Mesendoderm (in vitro differentiated cells): ENCODE measurements around the gene ADAM15.
A peak's percentile ranks its signal among the peaks of the same experiment; 100 is the strongest.

Experiments used
- DNase-seq: peaks from one replicate; pipeline ENCODE4 v3.0.0; 2013
- H2AK5ac ChIP-seq: 2 replicates; pipeline ENCODE4 v1.6.1; 2013; ENCODE audit warnings: low read length, inconsistent platforms
- H2BK120ac ChIP-seq: 2 replicates; pipeline ENCODE4 v1.6.1; 2013; ENCODE audit warnings: low read depth, mild to moderate bottlenecking, low read length, moderate library complexity, mixed read lengths
- H2BK15ac ChIP-seq: replicated peaks from 2 replicates; pipeline ENCODE4 v1.6.1; 2013; ENCODE audit warnings: low read depth, mild to moderate bottlenecking, moderate library complexity
- H2BK5ac ChIP-seq: 2 replicates; pipeline ENCODE4 v1.6.1; 2013; ENCODE audit warnings: low read length, inconsistent platforms
- H3K18ac ChIP-seq: 2 replicates; pipeline ENCODE4 v1.6.1; 2013; ENCODE audit warnings: mild to moderate bottlenecking, low read length, mixed read lengths
- H3K23ac ChIP-seq: one replicate; pipeline ENCODE4 v1.6.1; 2013; ENCODE audit warnings: low read length
- H3K27ac ChIP-seq: 2 replicates; pipeline ENCODE4 v1.5.1; 2013; ENCODE audit warnings: low read depth, mild to moderate bottlenecking, inconsistent platforms, low read length, moderate library complexity
- H3K27me3 ChIP-seq: 2 replicates; pipeline ENCODE4 v1.6.1; 2013; ENCODE audit warnings: low read length, control low read depth, mild to moderate bottlenecking, inconsistent platforms; ENCODE audit not compliant: insufficient read depth, poor library complexity
- H3K36me3 ChIP-seq: 2 replicates; pipeline ENCODE4 v1.6.1; 2013; ENCODE audit warnings: low read length, inconsistent platforms; ENCODE audit not compliant: control insufficient read depth, insufficient read depth
- H3K4ac ChIP-seq: one replicate; pipeline ENCODE4 v1.6.1; 2013; ENCODE audit warnings: low read depth, mild to moderate bottlenecking, low read length, moderate library complexity
- H3K4me1 ChIP-seq: 2 replicates; pipeline ENCODE4 v1.6.1; 2013; ENCODE audit warnings: low read depth, low read length, inconsistent platforms; ENCODE audit not compliant: control insufficient read depth
- H3K4me2 ChIP-seq: 2 replicates; pipeline ENCODE4 v1.6.1; 2013; ENCODE audit warnings: low read length
- H3K4me3 ChIP-seq: 2 replicates; pipeline ENCODE4 v1.5.1; 2013; ENCODE audit warnings: mild to moderate bottlenecking, low read length
- H3K56ac ChIP-seq: one replicate; pipeline ENCODE4 v1.6.1; 2013; ENCODE audit warnings: low read length
- H3K79me1 ChIP-seq: 2 replicates; pipeline ENCODE4 v1.6.1; 2013; ENCODE audit warnings: low read length, inconsistent platforms
- H3K79me2 ChIP-seq: 2 replicates; pipeline ENCODE4 v1.6.1; 2013; ENCODE audit warnings: mild to moderate bottlenecking, low read length; ENCODE audit not compliant: control insufficient read depth, insufficient read depth
- H3K9ac ChIP-seq: 2 replicates; pipeline ENCODE4 v1.6.1; 2013; ENCODE audit warnings: low read length, inconsistent platforms
- H4K5ac ChIP-seq: one replicate; pipeline ENCODE4 v1.6.1; 2013; ENCODE audit warnings: low read length
- H4K8ac ChIP-seq: one replicate; pipeline ENCODE4 v1.6.1; 2013; ENCODE audit warnings: low read depth, mild to moderate bottlenecking, control low read depth, low read length, moderate library complexity
- WGBS: extraction: QIAGEN DNeasy Blood & Tissue Kit; methylation state at CpG from one replicate; pipeline ENCODE4 v1.1.7; 2013; ENCODE audit warnings: low lambda C conversion rate, missing lambda C conversion rate; ENCODE audit not compliant: insufficient coverage; ENCODE audit errors: extremely low coverage; 5-methylcytosine and 5-hydroxymethylcytosine counted together

The ADAM15 gene

DNA sequence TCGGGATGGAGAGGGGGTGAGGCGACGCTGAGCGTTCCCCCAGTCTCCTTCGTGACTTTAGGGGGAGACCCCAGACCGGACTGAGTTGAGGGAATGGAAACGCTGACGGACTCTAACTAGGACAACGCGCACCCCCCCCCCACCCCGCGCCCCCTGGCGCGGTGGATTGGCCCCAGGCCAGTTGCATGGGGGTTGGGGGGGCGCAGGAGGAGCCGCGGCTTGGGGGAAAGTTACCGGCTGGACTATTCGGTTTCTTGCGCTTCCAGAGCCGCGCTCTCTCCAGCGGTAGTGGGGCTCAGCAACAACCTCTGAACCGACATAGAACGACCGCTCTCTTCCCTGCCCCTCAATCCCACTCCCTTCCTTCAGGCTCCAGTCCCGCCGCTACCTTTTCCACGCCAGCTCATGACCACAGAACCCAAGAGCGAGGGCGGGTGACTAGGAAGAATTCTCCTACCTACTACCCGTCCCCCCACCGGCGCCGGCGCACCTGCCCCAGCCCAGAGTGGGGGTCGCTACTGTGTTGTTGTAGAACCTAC, 47.8 kb upstream of the ADAM15 start:
- H2BK5ac ChIP-seq: peak overlapping the region; percentile 90
- H2BK15ac ChIP-seq: peak overlapping the region; percentile 14
- peak overlapping the region; percentile 20 for H3K23ac ChIP-seq
- H3K4me2 ChIP-seq: peak overlapping the region; percentile 99
- H3K4me1 ChIP-seq: peaks cover 11% of the 10 kb centered on the region
- H3K79me2 ChIP-seq: peaks cover 21% of the 10 kb centered on the region
- peak overlapping the region; percentile 97 for H3K9ac ChIP-seq
- peak; percentile 63 for DNase-seq
- no peaks in the 10 kb centered on the region for H3K36me3 ChIP-seq
- H3K4me3 ChIP-seq: peak overlapping the region; percentile 75
- H3K4ac ChIP-seq: peak overlapping the region; percentile 76
- peak overlapping the region; percentile 99 for H3K56ac ChIP-seq
- H4K8ac ChIP-seq: no peak overlapping the region
- WGBS: no CpG with 5 or more reads among the region's 37 CpGs
- H2BK120ac ChIP-seq: peak overlapping the region; percentile 56
- H3K27me3 ChIP-seq: no peaks in the 10 kb centered on the region
- H4K5ac ChIP-seq: no peak overlapping the region
- peak overlapping the region; percentile 20 for H3K27ac ChIP-seq
- H3K79me1 ChIP-seq: peaks cover 5% of the 10 kb centered on the region
- peak overlapping the region; percentile 89 for H3K18ac ChIP-seq
- H2AK5ac ChIP-seq: no peak overlapping the region

- peak overlapping the region; percentile 56 for H2BK120ac ChIP-seq
- no peak overlapping the region for H3K23ac ChIP-seq
- H3K79me2 ChIP-seq: peaks cover 21% of the 10 kb centered on the region
- no peak overlapping the region for H2AK5ac ChIP-seq
- H3K4ac ChIP-seq: peak overlapping the region; percentile 76
- peaks cover 14% of the 10 kb centered on the region for H3K4me1 ChIP-seq
- peak overlapping the region; percentile 89 for H3K18ac ChIP-seq
- peak overlapping the region; percentile 75 for H3K4me3 ChIP-seq
- H3K9ac ChIP-seq: peak overlapping the region; percentile 97
- no peaks in the 10 kb centered on the region for H3K27me3 ChIP-seq
- H3K56ac ChIP-seq: peak overlapping the region; percentile 99
- peak overlapping the region; percentile 99 for H3K4me2 ChIP-seq
- peak overlapping the region; percentile 43 for H3K27ac ChIP-seq
- peak; percentile 72 for DNase-seq
- no peaks in the 10 kb centered on the region for H3K36me3 ChIP-seq
- peaks cover 5% of the 10 kb centered on the region for H3K79me1 ChIP-seq
- no peak overlapping the region for H4K8ac ChIP-seq
- peak overlapping the region; percentile 14 for H2BK15ac ChIP-seq
- no CpG with 5 or more reads among the region's 34 CpGs for WGBS
- peak overlapping the region; percentile 75 for H2BK5ac ChIP-seq
- H4K5ac ChIP-seq: peak overlapping the region; percentile 33
Measured at GRCh38 chr1:155003766-155004351, 47.3 kb upstream of the ADAM15 start.

DNA sequence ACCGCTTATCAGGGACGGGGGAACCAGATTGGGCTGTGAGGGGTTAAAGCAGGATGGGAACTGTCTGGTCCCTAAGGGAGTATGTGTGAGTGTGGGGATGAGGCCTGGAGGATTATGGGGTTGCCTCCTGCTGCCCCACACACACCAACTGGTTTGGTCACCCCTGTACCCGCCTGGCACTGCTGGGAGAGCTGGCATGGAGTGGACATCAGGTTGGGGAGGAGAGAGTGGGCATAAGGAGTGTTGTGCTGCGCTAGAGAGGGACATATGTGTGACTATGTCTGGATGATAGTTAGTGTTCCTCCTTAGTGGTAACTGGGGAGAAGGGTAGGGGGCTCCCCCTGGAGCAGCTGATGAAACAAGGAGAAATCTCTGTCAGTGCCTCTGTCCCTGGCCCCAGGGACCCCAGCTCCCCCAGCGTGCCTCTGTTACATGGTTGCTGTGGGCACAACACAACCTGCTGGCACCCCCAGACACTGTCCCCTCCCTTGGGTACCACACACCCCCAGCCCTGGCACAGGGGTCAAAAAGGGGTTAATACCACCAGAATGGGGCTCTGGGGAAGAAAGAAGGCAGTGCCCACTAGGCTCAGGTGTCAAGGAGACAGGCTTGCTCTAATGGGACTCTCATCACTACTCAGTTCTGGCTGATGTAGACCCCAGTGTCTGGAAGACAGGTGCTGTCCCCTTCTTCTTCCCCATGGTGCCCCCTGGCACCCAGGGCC, 46.6 kb upstream of the ADAM15 start:
- Histone ChIP-seq H3K27ac (peak overlapping the region; percentile 43), H2BK5ac (peak overlapping the region; percentile 75), H2BK15ac (no peak overlapping the region), H3K36me3 (no peaks in the 10 kb centered on the region), H4K8ac (no peak overlapping the region), H3K4me2 (peak overlapping the region; percentile 51), H3K9ac (peak overlapping the region; percentile 97), H3K23ac (peak overlapping the region; percentile 97), H4K5ac (peak overlapping the region; percentile 33), H2BK120ac (no peak overlapping the region), H3K18ac (peak overlapping the region; percentile 89), H3K79me1 (peaks cover 5% of the 10 kb centered on the region), H3K79me2 (peaks cover 21% of the 10 kb centered on the region), H2AK5ac (peak overlapping the region; percentile 99), H3K56ac (peak overlapping the region; percentile 99), H3K4me3 (peak overlapping the region; percentile 41), H3K27me3 (no peaks in the 10 kb centered on the region), H3K4ac (peak overlapping the region; percentile 76), H3K4me1 (peaks cover 15% of the 10 kb centered on the region)
- no CpG with 5 or more reads among the region's 5 CpGs for WGBS
- no peak for DNase-seq

- Histone ChIP-seq H3K79me1 (peaks cover 5% of the 10 kb centered on the region), H3K36me3 (no peaks in the 10 kb centered on the region), H3K4me2 (no peak overlapping the region), H3K27ac (no peak overlapping the region), H3K4me3 (no peak overlapping the region), H3K79me2 (peaks cover 21% of the 10 kb centered on the region), H3K18ac (no peak overlapping the region), H3K4me1 (peaks cover 15% of the 10 kb centered on the region), H2BK5ac (no peak overlapping the region), H3K23ac (no peak overlapping the region), H2BK15ac (no peak overlapping the region), H3K56ac (peak overlapping the region; percentile 17), H4K5ac (no peak overlapping the region), H2BK120ac (no peak overlapping the region), H3K4ac (no peak overlapping the region), H4K8ac (no peak overlapping the region), H3K27me3 (no peaks in the 10 kb centered on the region), H3K9ac (no peak overlapping the region), H2AK5ac (no peak overlapping the region)
- DNase-seq: no peak
- no CpG with 5 or more reads among the region's 17 CpGs for WGBS
Measured at GRCh38 chr1:155005076-155006011, 45.8 kb upstream of the ADAM15 start.

DNA sequence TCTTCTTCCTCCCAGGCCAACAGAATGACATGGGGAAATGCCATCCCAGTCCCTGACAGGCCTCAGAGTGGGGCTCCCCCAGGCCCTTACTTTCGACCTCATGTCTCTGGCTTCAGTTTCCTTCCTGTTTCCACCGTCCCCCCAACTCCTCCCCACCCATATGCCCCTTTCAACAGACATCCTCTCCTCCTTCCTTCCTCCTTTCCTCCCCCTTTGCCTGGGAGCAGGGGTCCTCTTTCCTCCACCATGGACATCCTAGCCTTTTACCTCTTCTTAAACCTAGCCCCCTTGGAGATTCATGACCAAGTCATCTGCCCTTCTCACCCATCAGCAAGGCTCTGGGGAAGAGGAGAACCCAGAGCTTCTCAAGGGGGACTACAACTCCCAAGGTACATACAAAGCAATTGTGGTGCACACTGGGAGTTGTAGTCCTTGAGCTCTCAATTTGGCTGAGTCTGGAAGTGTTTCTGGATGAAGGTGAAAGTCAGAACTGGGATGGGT, 44.5 kb upstream of the ADAM15 start:
- H2AK5ac ChIP-seq: no peak overlapping the region
- no peak overlapping the region for H4K8ac ChIP-seq
- no peak overlapping the region for H3K18ac ChIP-seq
- no peak overlapping the region for H3K27ac ChIP-seq
- H2BK5ac ChIP-seq: no peak overlapping the region
- H3K79me2 ChIP-seq: peaks cover 21% of the 10 kb centered on the region
- no peak overlapping the region for H3K9ac ChIP-seq
- no peak overlapping the region for H4K5ac ChIP-seq
- WGBS: no CpG with 5 or more reads among the region's 2 CpGs
- H2BK120ac ChIP-seq: no peak overlapping the region
- peaks cover 15% of the 10 kb centered on the region for H3K4me1 ChIP-seq
- H2BK15ac ChIP-seq: no peak overlapping the region
- no peak overlapping the region for H3K4me3 ChIP-seq
- H3K56ac ChIP-seq: no peak overlapping the region
- H3K36me3 ChIP-seq: no peaks in the 10 kb centered on the region
- no peaks in the 10 kb centered on the region for H3K27me3 ChIP-seq
- H3K4me2 ChIP-seq: no peak overlapping the region
- H3K4ac ChIP-seq: no peak overlapping the region
- H3K79me1 ChIP-seq: peaks cover 7% of the 10 kb centered on the region
- no peak overlapping the region for H3K23ac ChIP-seq
- DNase-seq: peak; percentile 74
